Measurements from ENCODE around the gene ARSJ.
A peak's percentile ranks its signal among the peaks of the same experiment; 100 is the strongest.
"Not testable (repeated sequence)": the region's sequence is repeated elsewhere in the genome, so short reads cannot be mapped to it uniquely, and the experiment has no call there.

ARSJ gene

GRCh38 chr4:113979148-113979904 lies at the start of gene ARSJ:
Gene ARSJ (minus strand): TSS chr4:113979647. CDS start chr4:113978834, 813 bp downstream.
- DNase-seq (ENCODE audit: low spot score) = peak; percentile 63

DNA sequence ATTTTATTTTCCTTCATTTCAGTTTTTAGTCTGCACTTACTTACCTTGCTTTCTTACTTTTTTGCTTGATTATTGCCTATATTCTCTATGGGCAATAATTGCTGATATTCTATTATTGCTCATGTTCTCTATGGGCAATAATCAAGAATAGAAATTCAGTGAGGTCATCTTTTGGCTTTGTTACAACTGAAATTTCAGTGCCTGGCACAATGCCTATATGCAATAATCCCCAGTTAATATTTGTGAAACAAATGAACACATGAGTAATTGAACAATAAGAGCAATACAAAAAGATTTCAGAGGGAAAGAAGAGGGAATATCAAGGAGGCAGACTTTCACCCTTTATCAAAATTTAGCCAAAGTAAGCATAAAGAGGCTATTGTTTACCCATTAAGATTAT lies 48.6 kb upstream of the ARSJ start:
- DNase-seq (ENCODE audit: low spot score) = no peak

DNA sequence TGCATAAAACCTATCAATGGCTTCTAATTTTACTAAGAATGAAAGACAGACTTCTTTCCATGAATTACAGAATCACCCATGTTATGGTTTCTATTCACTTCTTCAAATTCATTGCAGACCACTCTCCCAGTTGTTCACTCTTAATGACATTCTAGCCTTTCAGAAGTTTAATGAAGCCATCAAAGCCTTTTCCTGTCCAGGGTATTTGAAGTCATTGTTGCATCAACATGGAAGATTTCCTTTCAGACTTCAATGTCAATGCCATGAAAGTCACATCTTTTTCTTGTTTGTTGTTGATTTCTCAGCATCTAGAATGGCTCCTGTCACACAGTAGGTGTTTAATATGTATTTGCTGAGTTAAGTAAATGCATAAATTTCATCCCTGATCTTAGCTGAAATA lies 48.1 kb upstream of the ARSJ start:
- DNase-seq (ENCODE audit: low spot score) = no peak

DNA sequence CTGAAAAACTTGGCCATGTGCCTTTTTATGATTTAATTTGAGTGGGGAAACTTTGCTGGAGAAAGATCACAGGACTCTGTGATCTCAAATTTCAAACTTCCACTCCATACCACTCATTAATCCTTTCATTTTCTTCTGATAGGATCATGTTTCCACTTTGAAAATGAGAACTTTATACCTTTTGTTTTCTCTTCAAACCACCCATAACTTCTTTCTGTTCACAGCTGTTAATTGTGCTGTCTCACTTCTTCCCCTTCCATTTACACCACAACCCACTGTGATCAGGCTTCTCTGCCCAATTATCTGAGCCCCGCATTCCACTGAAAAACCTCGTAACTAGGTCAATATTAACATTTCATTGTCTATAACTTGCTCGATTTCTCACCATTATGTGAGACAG lies 47.0 kb upstream of the ARSJ start:
- no peak for DNase-seq (ENCODE audit: low spot score)

GRCh38 chr4:114025176-114025777 lies 45.8 kb upstream of the ARSJ start:
- DNase-seq (ENCODE audit: low spot score) = no peak

GRCh38 chr4:114021451-114021850 lies 42.0 kb upstream of the ARSJ start:
- no peak for DNase-seq (ENCODE audit: low spot score)

GRCh38 chr4:114019969-114020358 lies 40.5 kb upstream of the ARSJ start:
- no peak for DNase-seq (ENCODE audit: low spot score)

GRCh38 chr4:114019276-114019968 lies 40.0 kb upstream of the ARSJ start:
- no peak for DNase-seq (ENCODE audit: low spot score)

GRCh38 chr4:114017120-114017917 lies 37.9 kb upstream of the ARSJ start:
- DNase-seq (ENCODE audit: low spot score) = no peak

GRCh38 chr4:114015444-114015899 lies 36.0 kb upstream of the ARSJ start:
- peak; percentile 95 for DNase-seq (ENCODE audit: low spot score)

DNA sequence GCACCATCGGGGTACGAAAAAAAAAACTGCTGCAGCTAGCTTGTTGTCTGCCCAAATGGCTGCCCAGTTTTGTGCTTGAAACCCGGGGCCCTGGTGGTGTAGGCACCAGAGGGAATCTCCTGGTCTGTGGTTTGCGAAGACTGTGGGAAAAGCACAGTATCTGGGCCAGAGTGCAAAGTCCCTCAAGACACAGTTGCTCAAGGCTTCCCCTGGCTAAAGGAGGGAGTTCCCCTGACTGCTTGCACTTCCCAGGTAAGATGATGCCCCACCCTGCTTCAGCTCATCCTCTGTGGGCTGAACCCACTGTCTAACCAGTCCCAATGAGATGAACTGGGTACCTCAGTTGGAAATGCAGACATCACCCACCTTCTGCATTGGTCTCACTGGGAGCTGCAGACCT lies 33.8 kb upstream of the ARSJ start:
- not testable (repeated sequence) for DNase-seq (ENCODE audit: low spot score)

GRCh38 chr4:114012749-114013148 lies 33.3 kb upstream of the ARSJ start:
- DNase-seq (ENCODE audit: low spot score) = no peak

DNA sequence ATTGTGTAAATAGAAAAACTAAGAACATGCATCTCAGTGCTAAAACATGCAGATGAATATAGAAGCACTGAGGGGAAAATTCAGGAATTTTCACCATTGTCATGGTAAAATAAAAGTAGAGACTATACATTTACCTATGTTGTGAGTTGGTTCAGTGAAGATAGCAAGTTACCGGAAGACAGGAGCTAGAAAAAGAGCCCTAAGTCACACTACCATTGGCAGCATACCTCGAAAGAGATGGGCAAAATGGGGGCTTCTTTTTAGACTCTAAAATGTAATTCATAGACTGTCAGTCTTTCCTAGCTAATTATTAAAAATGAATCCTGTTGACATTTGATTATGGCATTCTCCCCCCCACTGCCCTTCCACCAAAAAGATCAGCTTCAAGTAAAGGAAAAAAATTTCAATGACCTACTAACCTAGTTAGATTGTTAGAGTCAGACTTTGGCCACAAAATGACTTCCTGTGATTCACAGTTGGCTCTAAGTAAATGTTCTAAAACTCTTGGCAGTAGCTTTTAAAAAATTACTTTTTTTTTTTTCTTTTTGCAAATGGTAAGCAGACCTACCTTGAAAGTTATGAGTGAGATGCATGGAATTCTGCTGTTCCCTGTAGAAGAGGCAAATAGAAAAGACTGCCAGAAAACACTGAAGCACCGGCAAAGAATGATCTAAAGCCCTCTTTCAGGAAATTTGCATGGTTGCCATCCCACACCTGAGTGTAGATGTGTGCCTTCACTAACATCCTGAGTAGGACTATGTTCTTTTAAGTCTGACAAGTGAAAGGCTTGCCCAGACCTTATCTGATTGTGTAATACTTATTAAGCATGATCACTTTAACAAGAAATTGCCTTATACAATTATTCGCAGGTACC lies 26.4 kb upstream of the ARSJ start:
- no peak for DNase-seq (ENCODE audit: low spot score)

DNA sequence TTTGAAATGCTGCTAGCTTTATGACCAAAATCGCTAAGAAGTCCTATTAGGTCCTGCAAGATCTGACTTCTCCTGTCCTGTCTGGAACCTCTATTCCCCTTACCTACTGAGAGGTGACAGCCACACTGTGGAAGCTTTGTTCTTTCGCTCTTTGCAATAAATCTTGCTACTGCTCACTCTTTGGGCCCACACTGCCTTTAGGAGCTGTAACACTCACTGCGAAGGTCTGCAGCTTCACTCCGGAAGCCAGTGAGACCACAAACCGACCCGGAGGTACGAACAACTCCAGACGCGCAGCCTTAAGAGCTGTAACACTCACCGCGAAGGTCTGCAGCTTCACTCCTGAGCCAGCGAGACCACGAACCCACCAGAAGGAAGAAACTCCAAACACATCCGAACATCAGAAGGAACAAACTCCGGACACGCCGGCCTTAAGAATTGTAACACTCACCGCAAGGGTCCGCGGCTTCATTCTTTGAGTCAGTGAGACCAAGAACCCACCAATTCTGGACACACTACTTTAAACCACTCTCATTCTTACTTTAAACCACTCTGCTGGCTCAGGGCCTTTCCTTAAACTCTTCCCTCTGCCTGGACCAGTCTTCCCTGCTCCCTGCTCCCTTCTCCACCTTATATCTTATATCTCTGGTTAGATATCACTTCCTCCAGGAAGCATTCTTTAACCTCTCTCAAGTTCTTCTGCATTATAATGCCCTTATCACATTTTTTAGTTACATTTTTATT lies 25.2 kb upstream of the ARSJ start:
- DNase-seq (ENCODE audit: low spot score) = not testable (repeated sequence)

DNA sequence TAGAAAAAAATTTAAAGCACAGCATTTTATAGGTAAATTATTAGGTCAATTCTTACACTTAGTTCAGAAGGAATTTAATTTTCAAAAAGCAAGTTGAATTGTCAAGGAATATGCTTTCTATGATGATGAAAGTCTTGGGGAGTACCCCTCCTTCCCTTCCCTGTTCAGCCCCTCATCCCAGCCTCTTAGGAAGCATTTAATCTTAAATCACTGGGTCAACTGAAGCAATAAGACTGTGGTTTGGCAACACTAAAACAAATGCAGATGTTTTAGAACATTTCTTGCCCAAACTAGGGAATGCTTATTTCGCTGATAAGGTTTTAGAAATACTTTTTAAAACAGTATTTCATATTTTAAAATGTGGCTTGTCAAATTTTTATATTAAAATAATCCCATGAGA lies 19.1 kb upstream of the ARSJ start:
- DNase-seq (ENCODE audit: low spot score) = no peak

- DNase-seq (ENCODE audit: low spot score) = no peak
Observed at GRCh38 chr4:113998079-113998478, 18.6 kb upstream of the ARSJ start.

- no peak for DNase-seq (ENCODE audit: low spot score)
Observed at GRCh38 chr4:113997206-113997605, 17.8 kb upstream of the ARSJ start.

- no peak for DNase-seq (ENCODE audit: low spot score)
Observed at GRCh38 chr4:113996599-113997177, 17.2 kb upstream of the ARSJ start.

DNA sequence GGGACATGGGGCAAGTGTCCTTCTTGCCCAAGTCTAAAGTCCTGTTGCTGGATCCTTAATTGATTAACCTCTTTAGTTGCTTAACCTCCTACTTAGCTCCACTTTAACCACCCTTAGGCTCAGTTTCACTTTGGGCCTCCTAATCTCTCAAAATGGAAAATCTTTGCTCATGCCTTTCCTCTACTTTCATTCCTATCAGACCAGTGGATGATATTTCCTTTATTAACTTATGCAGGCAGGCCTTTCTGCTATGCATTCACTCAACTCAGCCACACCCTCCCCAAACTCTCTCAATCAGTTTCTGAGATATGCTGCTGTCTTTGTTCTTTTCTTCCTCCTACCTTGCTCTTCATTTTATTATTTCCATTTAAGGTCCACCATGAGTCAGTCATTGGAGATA lies 14.4 kb upstream of the ARSJ start:
- no peak for DNase-seq (ENCODE audit: low spot score)

DNA sequence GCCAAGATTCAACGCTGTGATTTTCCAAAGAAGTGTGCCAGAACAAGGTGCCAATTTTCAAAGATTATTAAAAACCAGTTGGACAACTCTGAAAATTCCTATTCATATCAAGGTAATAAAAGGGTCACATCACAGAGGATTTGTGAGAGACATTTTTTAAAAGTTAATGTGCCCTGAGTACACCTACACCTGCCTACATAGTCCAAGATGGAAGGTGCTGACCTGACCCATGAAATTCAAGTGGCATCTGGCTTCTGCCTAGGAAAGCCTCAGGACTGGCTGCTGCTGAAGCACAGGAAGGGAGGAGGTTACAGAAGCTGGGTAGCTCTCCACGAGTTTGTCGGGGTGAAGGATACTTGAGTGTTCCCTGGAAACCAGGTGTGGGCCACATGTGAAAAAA lies 11.4 kb upstream of the ARSJ start:
- DNase-seq (ENCODE audit: low spot score) = no peak

All from COLO829 (cell line).